Measurements from ENCODE around the gene LARP4. TPM values are rescaled to one million over a fixed set of nuclear protein-coding genes. Genes with fewer than 3 reads are reported as not detected.

LARP4 gene
- total RNA-seq, 1 experiment from 2014 or later = 92.7 TPM

DNA sequence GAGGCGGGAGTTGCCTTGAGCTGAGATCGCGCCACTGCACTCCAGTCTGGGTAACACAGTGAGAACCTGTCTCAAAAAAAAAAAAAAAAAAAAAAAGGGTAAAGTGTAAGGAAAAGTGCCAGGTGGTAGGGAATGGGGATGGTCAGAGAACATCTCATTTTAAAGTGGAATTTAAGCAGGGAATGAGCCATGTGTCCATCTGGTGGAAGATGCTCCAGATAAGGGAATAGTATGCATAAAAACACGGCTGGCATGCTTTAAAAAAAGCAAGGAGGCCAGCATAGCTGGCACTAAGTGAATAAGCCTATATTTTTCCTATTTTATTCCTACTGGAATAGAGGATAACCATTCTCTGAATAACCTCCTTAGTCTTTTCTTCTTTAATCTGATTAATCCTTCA, 38.0 kb upstream of the LARP4 start:
- Histone ChIP-seq H3K9me3 (ENCODE audit: control insufficient read depth, insufficient read depth, low read depth, low read length) (no peaks in the 10 kb centered on the region), H3K27ac (ENCODE audit: low read length) (no peak overlapping the region), H3K27me3 (ENCODE audit: control insufficient read depth, insufficient read depth, low read length) (no peaks in the 10 kb centered on the region), H3K36me3 (ENCODE audit: control insufficient read depth, insufficient read depth, low read length) (no peaks in the 10 kb centered on the region), H3K4me3 (ENCODE audit: low read depth in 2 of 2, low read length in 2 of 2) (no peak overlapping the region), H3K4me1 (ENCODE audit: control insufficient read depth, insufficient read depth, low read length) (no peaks in the 10 kb centered on the region)
- TF ChIP-seq POLR2AphosphoS5 (IDR thresholded peaks at IDR 0.05; ENCODE audit: low read depth, low read length) (no peak), TCF7L2 (IDR thresholded peaks at IDR 0.05; ENCODE audit: low read depth, low read length) (no peak), SIN3A (IDR thresholded peaks at IDR 0.05; ENCODE audit: borderline replicate concordance, insufficient read depth, low read depth, low read length) (no peak)
- TF ChIP-seq, protein P1, sequence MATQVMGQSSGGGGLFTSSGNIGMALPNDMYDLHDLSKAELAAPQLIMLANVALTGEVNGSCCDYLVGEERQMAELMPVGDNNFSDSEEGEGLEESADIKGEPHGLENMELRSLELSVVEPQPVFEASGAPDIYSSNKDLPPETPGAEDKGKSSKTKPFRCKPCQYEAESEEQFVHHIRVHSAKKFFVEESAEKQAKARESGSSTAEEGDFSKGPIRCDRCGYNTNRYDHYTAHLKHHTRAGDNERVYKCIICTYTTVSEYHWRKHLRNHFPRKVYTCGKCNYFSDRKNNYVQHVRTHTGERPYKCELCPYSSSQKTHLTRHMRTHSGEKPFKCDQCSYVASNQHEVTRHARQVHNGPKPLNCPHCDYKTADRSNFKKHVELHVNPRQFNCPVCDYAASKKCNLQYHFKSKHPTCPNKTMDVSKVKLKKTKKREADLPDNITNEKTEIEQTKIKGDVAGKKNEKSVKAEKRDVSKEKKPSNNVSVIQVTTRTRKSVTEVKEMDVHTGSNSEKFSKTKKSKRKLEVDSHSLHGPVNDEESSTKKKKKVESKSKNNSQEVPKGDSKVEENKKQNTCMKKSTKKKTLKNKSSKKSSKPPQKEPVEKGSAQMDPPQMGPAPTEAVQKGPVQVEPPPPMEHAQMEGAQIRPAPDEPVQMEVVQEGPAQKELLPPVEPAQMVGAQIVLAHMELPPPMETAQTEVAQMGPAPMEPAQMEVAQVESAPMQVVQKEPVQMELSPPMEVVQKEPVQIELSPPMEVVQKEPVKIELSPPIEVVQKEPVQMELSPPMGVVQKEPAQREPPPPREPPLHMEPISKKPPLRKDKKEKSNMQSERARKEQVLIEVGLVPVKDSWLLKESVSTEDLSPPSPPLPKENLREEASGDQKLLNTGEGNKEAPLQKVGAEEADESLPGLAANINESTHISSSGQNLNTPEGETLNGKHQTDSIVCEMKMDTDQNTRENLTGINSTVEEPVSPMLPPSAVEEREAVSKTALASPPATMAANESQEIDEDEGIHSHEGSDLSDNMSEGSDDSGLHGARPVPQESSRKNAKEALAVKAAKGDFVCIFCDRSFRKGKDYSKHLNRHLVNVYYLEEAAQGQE (IDR thresholded peaks at IDR 0.05; ENCODE audit: insufficient read depth in 1 of 2, low read depth in 2 of 2, low read length in 1 of 2) = no peak
- TF ChIP-seq, protein P2, sequence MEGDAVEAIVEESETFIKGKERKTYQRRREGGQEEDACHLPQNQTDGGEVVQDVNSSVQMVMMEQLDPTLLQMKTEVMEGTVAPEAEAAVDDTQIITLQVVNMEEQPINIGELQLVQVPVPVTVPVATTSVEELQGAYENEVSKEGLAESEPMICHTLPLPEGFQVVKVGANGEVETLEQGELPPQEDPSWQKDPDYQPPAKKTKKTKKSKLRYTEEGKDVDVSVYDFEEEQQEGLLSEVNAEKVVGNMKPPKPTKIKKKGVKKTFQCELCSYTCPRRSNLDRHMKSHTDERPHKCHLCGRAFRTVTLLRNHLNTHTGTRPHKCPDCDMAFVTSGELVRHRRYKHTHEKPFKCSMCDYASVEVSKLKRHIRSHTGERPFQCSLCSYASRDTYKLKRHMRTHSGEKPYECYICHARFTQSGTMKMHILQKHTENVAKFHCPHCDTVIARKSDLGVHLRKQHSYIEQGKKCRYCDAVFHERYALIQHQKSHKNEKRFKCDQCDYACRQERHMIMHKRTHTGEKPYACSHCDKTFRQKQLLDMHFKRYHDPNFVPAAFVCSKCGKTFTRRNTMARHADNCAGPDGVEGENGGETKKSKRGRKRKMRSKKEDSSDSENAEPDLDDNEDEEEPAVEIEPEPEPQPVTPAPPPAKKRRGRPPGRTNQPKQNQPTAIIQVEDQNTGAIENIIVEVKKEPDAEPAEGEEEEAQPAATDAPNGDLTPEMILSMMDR (IDR thresholded peaks at IDR 0.05) = no peak
- ATAC-seq (no peak), DNase-seq (ENCODE audit: low read depth, low spot score) (no peak)
- ChIA-PET POLR2A (no interaction called here), CTCF (no interaction called here)
- intact Hi-C loops (cut with micrococcal nuclease; ENCODE audit: unreplicated experiment) = no loop called here
- no TSS peak for BruUV-seq (replicated peaks)
- in situ Hi-C loops (cut with HindIII; ENCODE audit: low pct_unique_long_range_greater_than_20kb, low sequenced_read_pairs) = no loop called here

DNA sequence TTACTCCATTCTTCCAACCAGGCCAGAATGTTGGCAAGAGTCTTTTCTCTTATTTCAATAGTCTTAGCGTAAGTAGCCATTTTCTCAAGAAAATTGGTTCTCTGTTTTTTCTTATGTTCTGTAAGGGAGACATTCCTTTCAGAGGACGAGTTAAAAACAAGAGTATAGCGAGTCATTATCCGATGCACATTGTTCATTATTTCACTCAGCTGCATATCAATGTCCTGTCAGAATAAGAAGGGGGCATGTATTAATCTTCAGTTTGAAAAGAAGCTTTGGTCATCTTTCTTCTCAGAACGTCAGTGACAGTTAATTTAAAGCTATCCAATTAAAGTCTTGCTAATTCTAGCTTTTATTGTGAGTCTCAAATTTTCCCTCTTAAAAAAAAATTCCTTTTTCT, 37.5 kb upstream of the LARP4 start:
- Histone ChIP-seq H3K36me3 (ENCODE audit: control insufficient read depth, insufficient read depth, low read length) (no peaks in the 10 kb centered on the region), H3K9me3 (ENCODE audit: control insufficient read depth, insufficient read depth, low read depth, low read length) (no peaks in the 10 kb centered on the region), H3K4me1 (ENCODE audit: control insufficient read depth, insufficient read depth, low read length) (no peaks in the 10 kb centered on the region), H3K27ac (ENCODE audit: low read length) (no peak overlapping the region), H3K27me3 (ENCODE audit: control insufficient read depth, insufficient read depth, low read length) (no peaks in the 10 kb centered on the region), H3K4me3 (ENCODE audit: low read depth in 2 of 2, low read length in 2 of 2) (no peak overlapping the region)
- TF ChIP-seq POLR2AphosphoS5 (IDR thresholded peaks at IDR 0.05; ENCODE audit: low read depth, low read length) (no peak), SIN3A (IDR thresholded peaks at IDR 0.05; ENCODE audit: borderline replicate concordance, insufficient read depth, low read depth, low read length) (no peak), TCF7L2 (IDR thresholded peaks at IDR 0.05; ENCODE audit: low read depth, low read length) (no peak)
- TF ChIP-seq, protein P1 (IDR thresholded peaks at IDR 0.05; ENCODE audit: insufficient read depth in 1 of 2, low read depth in 2 of 2, low read length in 1 of 2) = no peak
- TF ChIP-seq, protein P2 (IDR thresholded peaks at IDR 0.05) = no peak
- CTCF ChIA-PET = no interaction called here
- intact Hi-C loops (cut with micrococcal nuclease; ENCODE audit: unreplicated experiment) (no loop called here), in situ Hi-C loops (cut with HindIII; ENCODE audit: low pct_unique_long_range_greater_than_20kb, low sequenced_read_pairs) (no loop called here)
- DNase-seq (ENCODE audit: low read depth, low spot score) (no peak), ATAC-seq (no peak)
- POLR2A ChIA-PET = no interaction called here
- BruUV-seq (replicated peaks) = no TSS peak
